Bladder microvascular endothelial cell (primary cell): Measurements from ENCODE around the gene OR4B1. TPM values are rescaled to one million over a fixed set of nuclear protein-coding genes. Genes with fewer than 3 reads are reported as not detected.

Experiments
- total RNA-seq: library from RNA; depleted of rRNA; stranded (reverse); fragments of >200 nt; gene quantifications from 2 replicates; pipeline ENCODE4 v1.2.3, GENCODE V29; 2014

Gene OR4B1, protein sequence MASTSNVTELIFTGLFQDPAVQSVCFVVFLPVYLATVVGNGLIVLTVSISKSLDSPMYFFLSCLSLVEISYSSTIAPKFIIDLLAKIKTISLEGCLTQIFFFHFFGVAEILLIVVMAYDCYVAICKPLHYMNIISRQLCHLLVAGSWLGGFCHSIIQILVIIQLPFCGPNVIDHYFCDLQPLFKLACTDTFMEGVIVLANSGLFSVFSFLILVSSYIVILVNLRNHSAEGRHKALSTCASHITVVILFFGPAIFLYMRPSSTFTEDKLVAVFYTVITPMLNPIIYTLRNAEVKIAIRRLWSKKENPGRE
- not detected in 2 replicates for total RNA-seq

DNA sequence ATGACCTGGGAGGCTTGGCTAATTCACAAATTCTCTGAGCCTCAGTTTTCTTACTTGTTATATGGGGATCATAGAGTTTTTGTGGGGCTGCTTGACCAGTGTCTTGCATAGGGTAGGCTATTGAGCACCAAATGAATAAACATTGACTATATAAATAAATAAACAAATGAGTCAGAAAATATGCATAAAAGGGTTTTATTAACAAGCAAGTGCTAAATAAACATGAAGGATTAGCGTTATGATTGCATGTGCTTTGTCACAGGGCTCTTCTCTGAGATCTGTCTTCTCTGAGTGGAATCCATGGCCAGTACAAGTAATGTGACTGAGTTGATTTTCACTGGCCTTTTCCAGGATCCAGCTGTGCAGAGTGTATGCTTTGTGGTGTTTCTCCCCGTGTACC lies at the start of gene OR4B1:
OR4B1 (plus strand) TSS at position 301 of the 400 bp plus-strand sequence; CDS start at position 301, 0 bp downstream.

GRCh38 chr11:48244804-48245203 lies 28.2 kb downstream of the OR4B1 start, which contains the start of gene OR4X2:
Gene OR4X2 (plus strand): TSS chr11:48245104. CDS start chr11:48245104, 0 bp downstream.

DNA sequence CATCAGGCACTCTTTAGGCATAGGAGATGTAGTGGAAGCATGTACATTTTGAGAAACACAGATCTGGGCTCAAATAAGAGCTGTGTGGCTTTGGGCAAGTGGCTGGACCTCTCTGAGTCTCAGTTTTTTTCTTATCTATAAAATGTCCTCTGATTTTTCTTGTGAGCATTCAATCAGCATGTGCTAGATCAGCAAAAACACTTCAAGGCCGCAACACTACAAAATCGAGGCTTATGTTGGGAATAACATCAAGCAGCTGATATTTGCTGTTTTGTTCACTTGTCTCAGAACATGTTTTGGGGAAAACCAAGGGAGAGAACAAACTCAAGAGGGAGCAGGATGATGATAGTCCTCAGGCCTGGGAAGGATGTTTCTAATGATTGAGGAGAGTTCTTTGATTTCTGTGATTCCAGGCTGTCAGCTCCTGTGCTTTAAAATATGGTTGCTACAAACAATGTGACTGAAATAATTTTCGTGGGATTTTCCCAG lies 46.9 kb downstream of the OR4B1 start, which contains the start of gene OR4X1:
OR4X1 (plus strand) TSS at position 439 of the 489 bp plus-strand sequence; CDS start at position 439, 0 bp downstream.

Other genes with a start within 250 kb of the OR4B1 start
- 0.32 and 0.44 TPM in 2 replicates for gene PTPRJ, start 236.3 kb upstream of the OR4B1 start, total RNA-seq
- gene OR4X2, start 28.3 kb downstream of the OR4B1 start, total RNA-seq = not detected in 2 replicates
- gene OR4X1, start 47.1 kb downstream of the OR4B1 start, total RNA-seq = not detected in 2 replicates
- gene OR4S1, start 89.4 kb downstream of the OR4B1 start, total RNA-seq = not detected in 2 replicates
- gene OR4C3, start 108.1 kb downstream of the OR4B1 start, total RNA-seq = not detected in 2 replicates
- gene OR4C5, start 149.7 kb downstream of the OR4B1 start, total RNA-seq = not detected in 2 replicates